Neural cell (in vitro differentiated cells): ENCODE results near the gene OR5T3. TPM values are rescaled to one million over a fixed set of nuclear protein-coding genes. Genes with fewer than 3 reads are reported as not detected.
A peak's percentile ranks its signal among the peaks of the same experiment; 100 is the strongest.
"Not testable (repeated sequence)": the region's sequence is repeated elsewhere in the genome, so short reads cannot be mapped to it uniquely, and the experiment has no call there.

Source experiments
- H2AFZ ChIP-seq: fragments of 200-600, 300-800 bp; sonication (generic), shearing (Covaris generic); 2 replicates; pipeline ENCODE4 v1.6.0; 2014; ENCODE audit warnings: low read depth, mild to moderate bottlenecking, antibody characterized with exemption, low read length, moderate library complexity
- H3F3A ChIP-seq: fragments of 200-600 bp; shearing (Covaris generic); 2 replicates; pipeline ENCODE4 v1.6.1; 2016; ENCODE audit warnings: mild to moderate bottlenecking, moderate library complexity, mixed read lengths, antibody characterized with exemption, low read length; ENCODE audit not compliant: insufficient read depth, poor library complexity, severe bottlenecking
- H3K27ac ChIP-seq: fragments of 200-600, 300-800 bp; sonication (generic), shearing (Covaris generic); 2 replicates; pipeline ENCODE4 v1.5.1; 2014; ENCODE audit warnings: mild to moderate bottlenecking, low read length, moderate library complexity
- H3K27me3 ChIP-seq: fragments of 300-800, 200-600 bp; sonication (generic), shearing (Covaris generic); 2 replicates; pipeline ENCODE4 v1.6.0; 2014; ENCODE audit warnings: mild to moderate bottlenecking, low read depth, low read length, moderate library complexity; ENCODE audit not compliant: insufficient read depth
- H3K36me3 ChIP-seq: fragments of 300-800, 200-600 bp; sonication (generic), shearing (Covaris generic); 2 replicates; pipeline ENCODE4 v1.5.1; 2014; ENCODE audit warnings: mild to moderate bottlenecking, antibody characterized with exemption, low read length, moderate library complexity; ENCODE audit not compliant: insufficient read depth
- H3K4me2 ChIP-seq: fragments of 300-800, 200-600 bp; sonication (generic), shearing (Covaris generic); 2 replicates; pipeline ENCODE4 v1.6.0; 2014; ENCODE audit warnings: mild to moderate bottlenecking, low read length
- H3K4me3 ChIP-seq: fragments of 300-800, 200-600 bp; sonication (generic), shearing (Covaris generic); 2 replicates; pipeline ENCODE4 v1.5.1; 2014; ENCODE audit warnings: mild to moderate bottlenecking, low read length, moderate library complexity
- H3K79me2 ChIP-seq: fragments of 200-600 bp; shearing (Covaris generic); replicated peaks from 2 replicates; pipeline ENCODE4 v1.6.0; 2014; ENCODE audit warnings: mild to moderate bottlenecking, low read length, moderate library complexity; ENCODE audit not compliant: insufficient read depth
- H3K9ac ChIP-seq: fragments of 300-800, 200-600 bp; sonication (generic), shearing (Covaris generic); 2 replicates; pipeline ENCODE4 v1.6.1; 2016; ENCODE audit warnings: mild to moderate bottlenecking, low read length, mixed read lengths
- H3K9me2 ChIP-seq: fragments of 200-600 bp; shearing (Covaris generic); 2 replicates; pipeline ENCODE4 v1.6.1; 2016; ENCODE audit warnings: mild to moderate bottlenecking, low read length, mixed read lengths; ENCODE audit not compliant: insufficient read depth
- H3K9me3 ChIP-seq: fragments of 200-600, 300-800 bp; sonication (generic), shearing (Covaris generic); 2 replicates; pipeline ENCODE4 v1.6.1; 2016; ENCODE audit warnings: mild to moderate bottlenecking, mixed run types, low read length, moderate library complexity, mixed read lengths
- H4K20me1 ChIP-seq: fragments of 200-600 bp; shearing (Covaris generic); 2 replicates; pipeline ENCODE4 v1.6.1; 2016; ENCODE audit warnings: mild to moderate bottlenecking, mixed run types; ENCODE audit not compliant: insufficient read depth
- CTCF ChIP-seq: fragments of 450-650 bp; IDR thresholded peaks from 2 replicates; pipeline ENCODE4 v1.5.1; 2014; ENCODE audit warnings: antibody characterized with exemption, mild to moderate bottlenecking, moderate library complexity; ENCODE audit not compliant: poor library complexity, severe bottlenecking
- EP300 ChIP-seq: fragments of 450-650 bp; conservative IDR thresholded peaks from 2 replicates; pipeline ENCODE4 v1.6.1; 2014; ENCODE audit warnings: antibody characterized with exemption, mild to moderate bottlenecking, moderate library complexity; ENCODE audit not compliant: poor library complexity, severe bottlenecking
- EZH2 ChIP-seq: fragments of 200-600, 300-800 bp; shearing (Covaris generic), sonication (generic); IDR thresholded peaks from 2 replicates; pipeline ENCODE4 v1.6.1; 2014; ENCODE audit warnings: antibody characterized with exemption, low read length, borderline replicate concordance, mild to moderate bottlenecking; ENCODE audit not compliant: insufficient read depth, poor library complexity, severe bottlenecking
- MXI1 ChIP-seq: fragments of 450-650 bp; conservative IDR thresholded peaks from 2 replicates; pipeline ENCODE4 v1.6.1; 2014; ENCODE audit warnings: antibody characterized with exemption, mild to moderate bottlenecking; ENCODE audit not compliant: poor library complexity, severe bottlenecking
- POLR2AphosphoS5 ChIP-seq: IDR thresholded peaks from 2 replicates; pipeline ENCODE4 v1.6.1; 2012
- RAD21 ChIP-seq: fragments of 450-650 bp; conservative IDR thresholded peaks from 2 replicates; pipeline ENCODE4 v1.6.1; 2014; ENCODE audit warnings: antibody characterized with exemption, mild to moderate bottlenecking, moderate library complexity
- REST ChIP-seq: IDR thresholded peaks from 2 replicates; pipeline ENCODE4 v1.6.1; 2012; ENCODE audit warnings: borderline replicate concordance
- SMC3 ChIP-seq: fragments of 450-650 bp; conservative IDR thresholded peaks from 2 replicates; pipeline ENCODE4 v1.6.1; 2014; ENCODE audit warnings: antibody characterized with exemption, mild to moderate bottlenecking, moderate library complexity; ENCODE audit not compliant: poor library complexity
- TAF1 ChIP-seq: IDR thresholded peaks from 2 replicates; pipeline ENCODE4 v1.6.1; 2012; ENCODE audit warnings: low read depth
- polyA plus RNA-seq: library from polyadenylated mRNA; depleted of rRNA; stranded (reverse); fragments of >200 nt; gene quantifications from 2 replicates; pipeline ENCODE4 v1.2.3, GENCODE V29; 2014

Gene OR5T3
- polyA plus RNA-seq, 1 donor from 2014 or later = not detected

GRCh38 chr11:56214537-56214936 lies 37.5 kb upstream of the OR5T3 start:
- no peak overlapping the region for H2AFZ ChIP-seq
- no peak for TF ChIP-seq MXI1
- no peak for TF ChIP-seq CTCF
- no peak for TF ChIP-seq SMC3
- TF ChIP-seq POLR2AphosphoS5 = peak; percentile 57
- TF ChIP-seq TAF1 = no peak
- TF ChIP-seq REST = peak; percentile 92
- TF ChIP-seq EZH2 = no peak
- peak; percentile 83 for TF ChIP-seq EP300
- no peak for TF ChIP-seq RAD21
- peaks cover 5% of the 10 kb centered on the region for H3K9me3 ChIP-seq

GRCh38 chr11:56219735-56220134 lies 32.3 kb upstream of the OR5T3 start:
- not testable (repeated sequence) for H2AFZ ChIP-seq

More at GRCh38 chr11:56214537-56214936, 37.5 kb upstream of the OR5T3 start:
- H3K4me3 ChIP-seq = no peak overlapping the region
- no peaks in the 10 kb centered on the region for H3F3A ChIP-seq
- H3K9me2 ChIP-seq = no peaks in the 10 kb centered on the region
- H3K4me2 ChIP-seq = peak overlapping the region; percentile 23
- no peak overlapping the region for H3K9ac ChIP-seq
- no peaks in the 10 kb centered on the region for H4K20me1 ChIP-seq
- H3K27me3 ChIP-seq = no peaks in the 10 kb centered on the region
- H3K36me3 ChIP-seq = no peaks in the 10 kb centered on the region
- H3K79me2 ChIP-seq = no peaks in the 10 kb centered on the region
- H3K27ac ChIP-seq = peak overlapping the region; percentile 37

GRCh38 chr11:56234155-56234554 lies 17.9 kb upstream of the OR5T3 start, which contains the start of gene OR5T2:
OR5T2 (minus strand) TSS chr11:56234255; CDS start chr11:56233062, 1,193 bp downstream.
- Histone ChIP-seq H3K36me3 (no peaks in the 10 kb centered on the region), H3K9me3 (no peaks in the 10 kb centered on the region), H3K9ac (no peak within 1 kb of the TSS), H2AFZ (no peak within 1 kb of the TSS), H4K20me1 (no peaks in the 10 kb centered on the region), H3F3A (no peaks in the 10 kb centered on the region), H3K27me3 (no peaks in the 10 kb centered on the region), H3K79me2 (no peaks in the 10 kb centered on the region), H3K27ac (no peak within 1 kb of the TSS), H3K4me3 (no peak within 1 kb of the TSS), H3K4me2 (no peak within 1 kb of the TSS), H3K9me2 (no peaks in the 10 kb centered on the region)
- TF ChIP-seq REST (no peak), TAF1 (no peak), POLR2AphosphoS5 (no peak), MXI1 (no peak), RAD21 (no peak), CTCF (no peak), EP300 (no peak), SMC3 (no peak), EZH2 (no peak)

More at GRCh38 chr11:56219735-56220134, 32.3 kb upstream of the OR5T3 start:
- H3K4me2 ChIP-seq, H3K9me3 ChIP-seq, H3K4me3 ChIP-seq, H3K9me2 ChIP-seq, H3F3A ChIP-seq, H4K20me1 ChIP-seq, H3K36me3 ChIP-seq, H3K9ac ChIP-seq, H3K27me3 ChIP-seq, H3K79me2 ChIP-seq, H3K27ac ChIP-seq: not testable (repeated sequence)
